C4-2B (cell line): ENCODE measurements around the gene KNG1.

ENCODE experiments used
- H3K27ac ChIP-seq: fragments of 450-650 bp; 2 replicates; pipeline ENCODE4 v1.5.1; 2017
- CTCF ChIP-seq: fragments of 450-650 bp; conservative IDR thresholded peaks from 2 replicates; pipeline ENCODE4 v1.5.1; 2017; ENCODE audit warnings: mild to moderate bottlenecking
- ZFX ChIP-seq: fragments of 450-650 bp; IDR thresholded peaks from 2 replicates; pipeline ENCODE4 v1.6.1; 2017

The KNG1 gene

GRCh38 chr3:186750316-186750715, 33.2 kb downstream of the KNG1 start:
- TF ChIP-seq ZFX: no peak
- TF ChIP-seq CTCF: no peak
- no peak overlapping the region for H3K27ac ChIP-seq

GRCh38 chr3:186751480-186751879, 34.3 kb downstream of the KNG1 start:
- no peak overlapping the region for H3K27ac ChIP-seq
- TF ChIP-seq ZFX (no peak), CTCF (no peak)

- H3K27ac ChIP-seq: no peak overlapping the region
- TF ChIP-seq ZFX: no peak
- no peak for TF ChIP-seq CTCF
Measured at GRCh38 chr3:186754006-186754405, 36.8 kb downstream of the KNG1 start.

GRCh38 chr3:186754871-186755270, 37.7 kb downstream of the KNG1 start:
- no peak for TF ChIP-seq CTCF
- TF ChIP-seq ZFX: no peak
- no peak overlapping the region for H3K27ac ChIP-seq

- TF ChIP-seq ZFX: no peak
- TF ChIP-seq CTCF: no peak
- no peak overlapping the region for H3K27ac ChIP-seq
Measured at GRCh38 chr3:186757214-186757613, 40.1 kb downstream of the KNG1 start.

GRCh38 chr3:186757686-186758220, 40.6 kb downstream of the KNG1 start:
- no peak for TF ChIP-seq ZFX
- no peak for TF ChIP-seq CTCF
- H3K27ac ChIP-seq: no peak overlapping the region

GRCh38 chr3:186759231-186759930, 42.2 kb downstream of the KNG1 start:
- no peak overlapping the region for H3K27ac ChIP-seq
- TF ChIP-seq CTCF: no peak
- no peak for TF ChIP-seq ZFX
